IPS-15b (cell line): ENCODE results near the gene ID3.
"Not testable (repeated sequence)": the region's sequence is repeated elsewhere in the genome, so short reads cannot be mapped to it uniquely, and the experiment has no call there.

Source experiments
- H3K27me3 ChIP-seq: one replicate; pipeline ENCODE4 v1.6.1; 2013; ENCODE audit warnings: low read length; ENCODE audit not compliant: control insufficient read depth, insufficient read depth
- H3K36me3 ChIP-seq: one replicate; pipeline ENCODE4 v1.6.1; 2013; ENCODE audit warnings: low read length; ENCODE audit not compliant: control insufficient read depth, insufficient read depth
- H3K4me1 ChIP-seq: one replicate; pipeline ENCODE4 v1.6.1; 2013; ENCODE audit warnings: mild to moderate bottlenecking, low read length; ENCODE audit not compliant: control insufficient read depth, insufficient read depth
- H3K4me3 ChIP-seq: one replicate; pipeline ENCODE4 v1.5.1; 2013; ENCODE audit warnings: low read depth, low read length
- H3K9ac ChIP-seq: one replicate; pipeline ENCODE4 v1.6.1; 2013; ENCODE audit warnings: low read depth, mild to moderate bottlenecking, low read length
- H3K9me3 ChIP-seq: one replicate; pipeline ENCODE4 v1.6.1; 2013; ENCODE audit warnings: mild to moderate bottlenecking, low read length; ENCODE audit not compliant: control insufficient read depth, insufficient read depth

Gene ID3

DNA sequence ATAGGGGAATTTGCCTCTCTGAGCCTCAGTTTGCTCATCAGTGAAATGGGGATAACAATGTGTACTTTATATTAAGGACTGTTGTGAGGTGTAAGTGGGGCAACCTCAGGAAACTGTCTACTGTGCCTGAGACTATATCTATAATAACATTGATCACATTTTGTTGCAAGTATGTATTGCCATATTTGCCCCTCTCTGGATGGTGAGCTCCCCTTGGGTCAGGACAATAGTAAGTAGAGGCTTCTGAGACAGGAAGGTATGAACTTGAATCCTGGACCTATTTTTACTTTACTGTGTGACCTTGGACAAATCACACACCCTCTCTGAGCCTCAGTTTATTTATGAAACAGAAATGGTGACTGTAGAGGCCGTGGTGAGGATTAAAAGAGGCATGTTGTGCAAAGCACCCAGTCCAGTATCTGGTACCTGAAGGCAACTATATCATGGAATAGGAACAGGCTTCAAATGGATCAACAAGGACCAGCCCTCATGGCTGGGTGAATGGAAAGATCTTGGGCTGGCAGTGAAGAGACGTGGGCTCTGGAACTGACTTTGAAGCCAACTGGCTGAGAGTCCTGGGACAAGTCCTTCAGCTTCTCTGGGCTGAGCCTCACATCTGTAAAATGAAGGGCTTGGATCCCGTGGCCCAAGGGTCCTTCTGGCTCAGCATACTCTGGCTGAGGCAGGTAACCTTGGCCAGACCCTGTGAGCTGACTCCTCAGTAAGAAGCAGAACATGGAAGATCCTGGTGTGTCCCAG is 35.0 kb upstream of the ID3 start:
- no peaks in the 10 kb centered on the region for H3K9me3 ChIP-seq
- no peak overlapping the region for H3K9ac ChIP-seq
- H3K4me3 ChIP-seq: no peak overlapping the region
- H3K4me1 ChIP-seq: peaks cover 20% of the 10 kb centered on the region
- H3K27me3 ChIP-seq: no peaks in the 10 kb centered on the region
- H3K36me3 ChIP-seq: no peaks in the 10 kb centered on the region

DNA sequence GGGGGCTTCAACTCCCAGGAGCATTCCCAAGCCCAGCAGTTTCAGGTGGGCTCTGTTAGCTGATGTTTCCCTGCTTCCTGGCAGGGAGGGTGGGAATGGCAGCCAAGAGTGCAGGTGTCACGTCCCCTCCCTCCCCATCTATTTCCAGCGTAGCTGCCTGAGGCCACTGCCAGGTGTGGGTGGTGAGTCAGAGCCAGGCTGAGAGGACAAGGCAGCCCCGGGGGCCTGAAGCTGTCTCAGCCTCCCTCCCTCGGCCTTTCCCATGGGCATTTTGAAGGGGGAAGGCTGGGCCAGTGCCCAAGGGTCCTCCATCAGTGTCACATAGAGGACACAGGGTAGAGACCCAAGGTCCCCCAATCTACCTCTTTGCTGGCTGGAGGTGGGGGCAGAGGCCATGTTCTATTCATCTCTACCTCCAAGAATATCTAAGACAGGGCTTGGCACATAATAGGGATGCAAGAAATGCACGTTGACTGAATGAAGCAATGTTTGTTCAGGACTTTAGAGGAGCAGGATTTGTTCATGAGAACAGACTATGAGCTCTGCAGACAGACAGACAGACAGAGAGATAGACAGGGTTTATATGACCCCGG is 34.4 kb upstream of the ID3 start:
- no peaks in the 10 kb centered on the region for H3K36me3 ChIP-seq
- H3K4me1 ChIP-seq: peaks cover 13% of the 10 kb centered on the region
- H3K9ac ChIP-seq: no peak overlapping the region
- H3K4me3 ChIP-seq: no peak overlapping the region
- H3K9me3 ChIP-seq: no peaks in the 10 kb centered on the region
- no peaks in the 10 kb centered on the region for H3K27me3 ChIP-seq

DNA sequence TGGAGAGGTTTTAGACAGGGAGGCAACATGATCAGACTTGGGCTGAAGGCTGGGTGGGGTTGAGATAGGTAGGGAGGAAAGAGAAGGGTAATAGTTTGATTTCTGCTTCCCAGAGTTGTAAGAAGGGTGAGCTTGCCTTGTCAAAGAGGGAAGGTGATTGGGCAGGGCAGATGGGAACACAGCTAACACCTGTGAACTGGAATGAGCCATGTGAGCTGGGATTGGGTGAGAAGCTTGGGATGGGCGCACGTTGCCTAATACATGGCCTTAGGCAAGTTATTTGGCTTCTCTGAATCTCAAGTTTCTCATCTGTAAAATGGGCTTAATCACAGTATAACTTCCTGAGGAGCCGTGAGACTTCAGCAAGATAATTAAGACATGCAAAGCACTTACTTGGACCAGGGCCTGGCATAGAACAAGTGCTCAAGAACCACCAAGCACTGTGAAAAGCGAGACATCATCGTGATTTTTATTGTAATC is 33.8 kb upstream of the ID3 start:
- H3K36me3 ChIP-seq: no peaks in the 10 kb centered on the region
- no peak overlapping the region for H3K4me3 ChIP-seq
- H3K27me3 ChIP-seq: no peaks in the 10 kb centered on the region
- H3K9me3 ChIP-seq: no peaks in the 10 kb centered on the region
- H3K9ac ChIP-seq: no peak overlapping the region
- peaks cover 10% of the 10 kb centered on the region for H3K4me1 ChIP-seq

DNA sequence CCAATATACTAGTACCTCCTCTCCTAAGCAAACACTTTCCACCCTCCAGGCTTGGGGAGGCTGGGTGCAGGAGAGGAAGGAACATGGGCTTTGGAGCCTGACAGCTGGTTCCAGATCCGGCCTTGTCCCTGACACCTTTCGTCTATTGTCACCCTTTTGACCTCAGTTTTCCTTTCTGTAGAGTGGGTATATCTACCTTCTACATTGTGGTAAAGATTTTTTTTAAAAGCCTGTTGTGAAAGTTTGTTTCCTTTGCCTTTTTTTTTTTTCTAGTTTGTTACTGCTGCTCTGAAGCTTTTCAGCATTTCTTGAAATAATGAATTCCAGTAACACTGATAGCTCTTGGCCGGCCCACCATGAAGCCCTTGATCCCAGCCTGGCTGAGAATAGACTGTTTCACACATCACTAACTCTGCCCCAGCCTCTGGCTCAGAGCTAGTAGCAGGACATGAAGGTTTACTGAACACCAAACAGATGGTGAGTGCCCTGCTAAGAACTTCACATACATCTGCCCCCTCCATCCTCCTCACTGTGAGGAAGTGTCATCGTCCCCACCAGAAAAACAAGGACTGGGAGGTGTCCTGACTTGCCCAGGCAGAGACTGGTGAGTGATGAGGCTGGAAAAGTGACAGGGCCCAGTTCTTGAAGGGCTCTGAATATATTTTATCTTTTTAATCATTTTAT is 33.0 kb upstream of the ID3 start:
- Histone ChIP-seq H3K4me3 (no peak overlapping the region), H3K4me1 (peaks cover 3% of the 10 kb centered on the region), H3K9ac (no peak overlapping the region)

DNA sequence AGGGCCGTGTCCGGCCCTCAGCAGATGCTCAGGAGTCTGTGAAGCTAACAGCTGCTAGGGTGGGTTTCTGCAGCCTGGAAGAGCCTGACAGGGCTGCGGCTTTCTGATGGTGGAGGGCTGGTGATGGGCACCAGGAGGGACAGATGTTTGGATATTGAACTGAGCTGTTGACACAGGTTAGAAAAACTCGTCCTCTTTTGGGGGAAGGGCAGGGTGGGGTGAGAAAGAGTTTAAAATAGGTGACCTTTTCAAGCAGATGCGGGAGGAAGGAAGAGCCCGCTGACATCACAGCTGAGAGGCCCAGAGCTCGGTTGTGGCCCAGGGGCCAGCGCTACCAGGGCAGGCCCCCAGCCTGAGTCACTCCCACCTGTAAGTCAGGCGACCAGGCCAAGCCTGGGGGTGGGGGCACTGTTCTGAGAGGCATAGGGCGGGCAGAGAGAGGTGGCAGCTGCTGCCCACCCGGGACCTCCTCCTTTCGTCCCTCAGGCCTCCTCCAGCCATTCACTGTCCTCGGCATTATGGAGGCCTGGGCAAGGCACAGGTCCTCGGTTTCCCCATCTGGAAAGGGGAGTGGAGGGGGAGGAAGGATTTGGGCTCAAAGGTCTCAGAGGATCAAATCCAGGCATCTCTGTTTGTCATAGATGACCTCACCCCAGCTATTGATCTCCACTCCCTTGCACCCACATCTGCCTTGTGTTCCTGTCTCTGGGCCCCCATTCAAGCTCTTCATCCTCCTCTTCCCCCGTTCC is 32.3 kb upstream of the ID3 start:
- Histone ChIP-seq H3K36me3 (no peaks in the 10 kb centered on the region), H3K9ac (no peak overlapping the region), H3K27me3 (no peaks in the 10 kb centered on the region), H3K9me3 (no peaks in the 10 kb centered on the region), H3K4me1 (peaks cover 3% of the 10 kb centered on the region), H3K4me3 (no peak overlapping the region)

More for the DNA sequence above, 33.0 kb upstream of the ID3 start:
- Histone ChIP-seq H3K36me3 (no peaks in the 10 kb centered on the region), H3K27me3 (no peaks in the 10 kb centered on the region), H3K9me3 (no peaks in the 10 kb centered on the region)

DNA sequence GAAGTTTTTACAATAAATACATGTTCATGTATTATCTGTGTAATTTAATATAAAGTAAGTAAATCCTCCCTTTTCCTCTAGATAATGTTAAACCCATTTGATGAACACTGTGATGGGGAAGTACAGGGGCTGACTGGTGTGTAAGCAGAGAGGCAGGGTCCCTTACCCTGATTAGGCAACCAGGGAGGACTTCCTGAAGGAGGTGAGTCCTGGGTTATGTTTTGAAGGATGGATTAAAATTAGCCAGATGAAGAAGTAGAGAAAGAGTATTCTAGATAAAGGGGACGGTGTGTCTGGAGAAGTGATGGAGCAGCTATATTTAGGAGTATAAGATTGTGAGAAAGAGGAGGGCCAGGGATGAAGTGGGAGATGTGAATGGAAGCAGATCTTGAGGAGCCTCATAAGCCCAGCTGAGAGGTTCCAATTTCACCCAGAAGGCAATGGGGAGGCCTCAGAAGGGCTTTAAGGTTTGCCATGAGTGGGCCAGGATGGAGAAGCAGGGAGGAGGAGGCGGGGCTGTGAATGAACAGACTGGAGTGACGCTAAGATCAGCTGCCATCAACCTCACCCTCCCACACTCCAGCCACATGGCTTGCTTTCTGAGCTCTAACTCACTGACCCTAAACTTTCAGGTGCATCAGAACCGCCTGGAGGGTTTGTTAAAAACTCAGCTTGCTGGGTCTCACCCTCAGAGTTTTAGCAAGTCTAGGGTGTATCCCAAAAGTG is 30.9 kb upstream of the ID3 start:
- Histone ChIP-seq H3K4me1 (peaks cover 3% of the 10 kb centered on the region), H3K36me3 (no peaks in the 10 kb centered on the region), H3K9me3 (no peaks in the 10 kb centered on the region), H3K9ac (no peak overlapping the region), H3K27me3 (no peaks in the 10 kb centered on the region), H3K4me3 (no peak overlapping the region)

DNA sequence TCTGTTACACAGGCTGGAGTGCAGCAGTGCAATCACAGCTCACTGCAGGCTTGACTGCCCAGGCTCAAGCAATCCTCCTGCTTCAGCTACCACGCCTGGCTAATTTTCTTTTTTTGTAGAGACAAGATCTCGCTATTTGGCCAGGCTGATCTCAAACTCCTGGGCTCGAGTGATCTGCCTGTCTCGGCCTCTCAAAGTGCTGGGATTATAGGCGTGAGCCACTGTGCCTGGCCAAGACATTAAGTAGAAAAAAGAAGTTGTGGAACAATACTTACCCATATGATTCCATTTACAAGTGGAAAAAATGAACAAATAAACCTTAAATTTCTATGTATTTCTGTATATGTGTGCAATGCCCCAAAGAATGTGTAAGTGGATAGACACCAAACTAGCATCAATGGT is 30.3 kb upstream of the ID3 start:
- H3K4me1 ChIP-seq: no peaks in the 10 kb centered on the region
- no peaks in the 10 kb centered on the region for H3K9me3 ChIP-seq
- H3K36me3 ChIP-seq: no peaks in the 10 kb centered on the region
- no peak overlapping the region for H3K9ac ChIP-seq
- H3K27me3 ChIP-seq: no peaks in the 10 kb centered on the region
- no peak overlapping the region for H3K4me3 ChIP-seq

DNA sequence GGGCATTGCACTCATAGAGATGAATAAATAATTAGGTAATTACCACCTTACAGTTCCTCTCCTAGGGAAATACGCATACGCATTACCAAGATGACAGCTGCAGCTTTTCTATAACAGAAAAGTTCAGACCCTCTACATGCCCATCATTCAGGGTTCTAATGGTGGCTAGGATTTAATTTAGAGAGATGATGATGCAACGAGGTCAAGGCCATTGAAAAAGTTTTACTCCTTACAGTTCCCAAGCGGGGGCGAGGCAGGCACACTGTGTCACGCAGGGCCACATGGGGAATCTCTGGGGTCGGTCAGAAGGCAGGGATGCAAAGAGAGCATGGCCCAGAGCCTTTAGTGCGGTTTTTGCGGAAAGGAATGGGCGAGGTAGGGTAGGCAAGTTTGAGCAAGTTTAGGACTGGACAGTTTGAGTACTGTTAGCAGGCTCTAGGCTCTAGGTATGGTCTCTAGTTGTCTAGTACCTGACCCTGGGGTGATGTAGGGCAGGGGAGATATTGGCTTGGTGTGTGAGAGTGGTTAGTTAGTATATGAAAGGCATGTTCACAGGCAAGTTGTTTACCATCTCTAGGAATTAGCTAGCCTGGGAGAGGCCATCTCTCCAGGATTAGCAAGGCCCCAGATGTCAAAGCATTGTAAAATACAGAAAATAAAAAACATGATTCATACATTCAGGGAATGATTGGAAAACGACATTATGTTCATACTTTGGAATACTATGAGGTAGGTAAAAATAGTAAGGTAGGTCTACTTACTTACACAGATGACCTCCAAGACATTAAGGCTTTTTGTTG is 29.6 kb upstream of the ID3 start:
- no peak overlapping the region for H3K9ac ChIP-seq
- H3K27me3 ChIP-seq: no peaks in the 10 kb centered on the region
- H3K4me3 ChIP-seq: no peak overlapping the region
- no peaks in the 10 kb centered on the region for H3K36me3 ChIP-seq
- no peaks in the 10 kb centered on the region for H3K4me1 ChIP-seq
- no peaks in the 10 kb centered on the region for H3K9me3 ChIP-seq

DNA sequence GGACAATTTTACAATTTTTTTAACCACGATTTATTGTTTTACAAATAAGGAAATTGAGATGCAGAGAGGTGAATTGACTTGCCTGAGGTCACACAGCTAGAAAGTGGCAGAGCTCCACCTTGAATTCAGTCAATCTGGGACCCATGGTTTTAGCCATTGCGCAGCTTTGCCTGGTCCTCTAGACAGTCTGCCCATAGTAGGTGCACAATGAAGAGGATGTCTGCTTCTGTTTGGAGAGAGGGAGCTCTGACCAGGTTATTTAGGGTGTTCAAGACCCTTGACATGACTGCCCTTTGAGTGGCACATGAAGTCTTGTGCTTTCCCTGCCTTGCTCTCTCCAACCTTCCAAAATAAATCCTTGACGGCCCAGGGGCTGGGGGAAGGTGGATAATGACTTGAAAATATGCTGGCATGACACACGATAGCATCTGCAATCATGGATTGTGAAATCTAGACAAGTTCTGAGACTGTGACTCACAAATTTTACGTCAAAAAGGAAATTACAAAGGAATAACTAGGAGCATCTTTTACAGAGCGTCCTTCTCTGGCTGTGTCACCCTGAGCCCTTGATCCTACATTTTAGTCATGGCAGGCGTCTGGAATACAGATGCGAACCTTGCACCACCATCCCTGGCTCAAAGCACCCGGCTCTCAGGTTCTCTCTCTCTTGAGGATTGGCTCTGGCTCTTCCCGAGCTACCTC is 26.2 kb upstream of the ID3 start:
- H3K27me3 ChIP-seq: no peaks in the 10 kb centered on the region
- no peak overlapping the region for H3K4me3 ChIP-seq
- H3K4me1 ChIP-seq: no peaks in the 10 kb centered on the region
- no peaks in the 10 kb centered on the region for H3K36me3 ChIP-seq
- no peak overlapping the region for H3K9ac ChIP-seq
- no peaks in the 10 kb centered on the region for H3K9me3 ChIP-seq

DNA sequence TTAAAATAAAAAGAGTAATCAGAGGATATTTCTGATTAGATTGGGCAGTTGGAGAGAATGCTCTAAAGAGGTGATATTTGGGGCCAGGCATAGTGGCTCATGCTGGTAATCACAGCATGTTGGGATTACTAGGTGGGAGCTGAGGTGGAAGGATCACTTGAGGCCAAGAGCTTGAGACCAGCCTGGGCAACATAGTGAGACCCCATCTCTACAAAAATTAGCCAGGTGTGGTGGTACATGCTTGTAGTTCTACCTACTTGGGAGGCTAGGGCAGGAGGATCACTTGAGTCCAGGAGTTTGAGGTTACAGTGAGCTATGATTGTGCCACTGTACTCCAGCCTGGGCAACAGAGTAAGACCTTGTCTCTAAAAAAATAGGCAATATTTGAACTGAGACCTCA is 24.4 kb upstream of the ID3 start:
- not testable (repeated sequence) for H3K36me3 ChIP-seq, H3K27me3 ChIP-seq, H3K4me1 ChIP-seq, H3K9me3 ChIP-seq, H3K9ac ChIP-seq, H3K4me3 ChIP-seq
